Fibroblast of lung (primary cell): ENCODE measurements around the gene ACD.

ENCODE experiments used
- CTCF ChIP-seq, 2 donors: IDR thresholded peaks in 1 of 2; conservative IDR thresholded peaks in 1 of 2; 1 replicate in 1 of 2; 2 replicates in 1 of 2; pipeline ENCODE4 v1.5.1; 2011 to 2012; ENCODE audit warnings: low read length in 2 of 2, control low read depth in 1 of 2, inconsistent platforms in 1 of 2, low read depth in 1 of 2, mild to moderate bottlenecking in 1 of 2
- EZH2 ChIP-seq: IDR thresholded peaks from 2 replicates; pipeline ENCODE4 v1.5.1; 2012; ENCODE audit warnings: low read length, control low read depth, mild to moderate bottlenecking; ENCODE audit errors: missing control alignments

- TF ChIP-seq CTCF (conservative IDR thresholded peaks at IDR 0.05 in 1 of 2, IDR thresholded peaks at IDR 0.05 in 1 of 2; ENCODE audit: low read depth in 1 of 2, low read length in 2 of 2) (no peak), EZH2 (no peak)
Measured at GRCh38 chr16:67662653-67663010, 2.6 kb upstream of the ACD start.
